Upper lobe of left lung (tissue), 6 donors: ENCODE data around the gene GTPBP2. TPM values are rescaled to one million over a fixed set of nuclear protein-coding genes. Genes with fewer than 3 reads are reported as not detected.

ENCODE experiments used
- ATAC-seq, 2 donors: fragments of 200-7000 bp; cut with Tn5 transposase; one replicate each; pipeline ENCODE4 v1.9.1; 2022; ENCODE audit warnings: mild to moderate bottlenecking in 2 of 2, moderate library complexity in 2 of 2; ENCODE audit not compliant: low FRiP score in 2 of 2
- DNase-seq, 2 donors: peaks; one replicate each; pipeline ENCODE4 v3.0.0-alpha.2; 2019 to 2020
- H3K27ac ChIP-seq, 4 donors: fragments of 200-600 bp; sonication (generic); one replicate each; pipeline ENCODE4 v1.5.1; 2016 to 2019
- H3K27me3 ChIP-seq, 4 donors: fragments of 200-600 bp; sonication (generic); one replicate each; pipeline ENCODE4 v1.5.1; 2017 to 2019
- H3K36me3 ChIP-seq, 4 donors: fragments of 200-600 bp; sonication (generic); one replicate each; pipeline ENCODE4 v1.5.1; 2016 to 2019
- H3K4me1 ChIP-seq, 4 donors: fragments of 200-600 bp; sonication (generic); one replicate each; pipeline ENCODE4 v1.5.1; 2018 to 2019
- H3K4me3 ChIP-seq, 4 donors: fragments of 200-600 bp; sonication (generic); one replicate each; pipeline ENCODE4 v1.5.1; 2017 to 2019; ENCODE audit warnings: mild to moderate bottlenecking in 2 of 4, moderate library complexity in 1 of 4
- H3K9me3 ChIP-seq, 4 donors: fragments of 200-600 bp; sonication (generic); one replicate each; pipeline ENCODE4 v1.5.1; 2018 to 2019
- EP300 ChIP-seq, 4 donors: sonication (generic); formaldehyde crosslinking; IDR thresholded peaks; one replicate each; pipeline ENCODE4 v1.5.1; 2017; ENCODE audit warnings: antibody characterized with exemption in 4 of 4, control low read depth in 2 of 4
- POLR2A ChIP-seq, 4 donors: fragments of 450-650 bp; IDR thresholded peaks; one replicate each; pipeline ENCODE4 v1.5.1; 2016 to 2017; ENCODE audit warnings: antibody characterized with exemption in 4 of 4, mild to moderate bottlenecking in 2 of 4
- POLR2AphosphoS5 ChIP-seq, 2 donors: sonication (generic); formaldehyde crosslinking; IDR thresholded peaks; one replicate each; pipeline ENCODE4 v1.5.1; 2017; ENCODE audit warnings: antibody characterized with exemption in 2 of 2
- WGBS, 2 donors: methylation state at CpG; one replicate each; pipeline ENCODE4 v1.1.5; 2017 to 2018; 5-methylcytosine and 5-hydroxymethylcytosine counted together
- total RNA-seq, 6 donors: library from RNA; depleted of rRNA in 4 of 6; stranded (reverse); fragments of >200 nt in 4 of 6; gene quantifications; one replicate each; pipeline versions ENCODE4 v1.1.0 to v1.2.1, GENCODE V29; 2016 to 2021
- TF ChIP-seq, protein P1 (sequence below), 6 experiments: fragments of 450-650 bp in 4 of 6; fragments of 200-600 bp in 2 of 6; sonication (generic) in 2 of 6; IDR thresholded peaks; one replicate each; pipeline ENCODE4 v1.5.1; 2016 to 2019; ENCODE audit warnings: antibody characterized with exemption in 6 of 6
- donor health status: DM: no; HTN: no; CAD: no; lungs with moderate emphysema.
- donor health status: DM: no; HTN: yes; CAD: no; lungs with severe emphysema.

Gene GTPBP2
- total RNA-seq, 6 donors from 2014 or later, result 41.3 to 128 (median 78.1) TPM

DNA sequence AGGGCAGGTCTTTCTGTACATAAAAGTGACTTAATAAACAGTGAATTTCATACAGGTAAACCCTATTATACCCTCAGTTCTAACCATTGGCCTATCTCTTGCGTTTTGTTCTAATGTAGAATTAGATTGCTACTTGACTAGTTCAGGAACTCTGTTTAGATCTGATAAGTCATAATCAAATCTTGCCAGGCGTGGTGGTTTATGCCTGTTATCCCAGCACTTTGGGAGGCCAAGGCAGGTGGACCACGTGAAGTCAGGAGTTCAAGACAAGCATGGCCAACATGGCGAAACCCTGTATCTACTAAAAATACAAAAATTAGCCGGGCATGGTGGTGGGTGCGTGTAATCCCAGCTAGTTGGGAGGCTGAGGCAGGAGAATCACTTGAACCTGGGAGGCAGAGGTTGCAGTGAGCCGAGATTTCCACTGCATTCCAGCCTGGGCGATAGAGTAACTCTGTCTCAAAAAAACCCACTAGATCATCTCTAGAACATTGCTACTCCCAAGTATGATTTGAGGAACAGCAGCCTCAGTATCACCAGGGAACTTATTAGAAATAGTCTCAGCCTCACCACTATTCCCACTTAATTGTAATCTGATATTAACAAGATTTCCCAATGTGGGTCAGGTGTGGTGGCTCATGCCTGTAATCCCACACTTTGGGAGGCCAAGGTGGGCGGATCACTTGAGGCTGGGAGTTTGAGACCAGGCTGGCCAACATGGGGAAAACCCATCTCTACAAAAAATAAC is 12.2 kb downstream of the GTPBP2 start:
- 87 to 92% methylated on average over 9 of the region's 9 CpGs for WGBS, 2 donors
- no peaks in the 10 kb centered on the region for H3K27me3 ChIP-seq
- no peaks in the 10 kb centered on the region for H3K9me3 ChIP-seq
- ATAC-seq (no peak), DNase-seq (no peak)
- H3K27ac ChIP-seq, result no peak overlapping the region
- no peak overlapping the region for H3K4me3 ChIP-seq
- no peaks in the 10 kb centered on the region for H3K4me1 ChIP-seq
- TF ChIP-seq EP300 (IDR thresholded peaks at IDR 0.05) (no peak), POLR2AphosphoS5 (IDR thresholded peaks at IDR 0.05) (no peak), POLR2A (IDR thresholded peaks at IDR 0.05) (no peak)
- TF ChIP-seq, protein P1, sequence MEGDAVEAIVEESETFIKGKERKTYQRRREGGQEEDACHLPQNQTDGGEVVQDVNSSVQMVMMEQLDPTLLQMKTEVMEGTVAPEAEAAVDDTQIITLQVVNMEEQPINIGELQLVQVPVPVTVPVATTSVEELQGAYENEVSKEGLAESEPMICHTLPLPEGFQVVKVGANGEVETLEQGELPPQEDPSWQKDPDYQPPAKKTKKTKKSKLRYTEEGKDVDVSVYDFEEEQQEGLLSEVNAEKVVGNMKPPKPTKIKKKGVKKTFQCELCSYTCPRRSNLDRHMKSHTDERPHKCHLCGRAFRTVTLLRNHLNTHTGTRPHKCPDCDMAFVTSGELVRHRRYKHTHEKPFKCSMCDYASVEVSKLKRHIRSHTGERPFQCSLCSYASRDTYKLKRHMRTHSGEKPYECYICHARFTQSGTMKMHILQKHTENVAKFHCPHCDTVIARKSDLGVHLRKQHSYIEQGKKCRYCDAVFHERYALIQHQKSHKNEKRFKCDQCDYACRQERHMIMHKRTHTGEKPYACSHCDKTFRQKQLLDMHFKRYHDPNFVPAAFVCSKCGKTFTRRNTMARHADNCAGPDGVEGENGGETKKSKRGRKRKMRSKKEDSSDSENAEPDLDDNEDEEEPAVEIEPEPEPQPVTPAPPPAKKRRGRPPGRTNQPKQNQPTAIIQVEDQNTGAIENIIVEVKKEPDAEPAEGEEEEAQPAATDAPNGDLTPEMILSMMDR (IDR thresholded peaks at IDR 0.05), result no peak
- peaks cover 13 to 52% (median 35%) of the 10 kb centered on the region in 4 donors for H3K36me3 ChIP-seq

DNA sequence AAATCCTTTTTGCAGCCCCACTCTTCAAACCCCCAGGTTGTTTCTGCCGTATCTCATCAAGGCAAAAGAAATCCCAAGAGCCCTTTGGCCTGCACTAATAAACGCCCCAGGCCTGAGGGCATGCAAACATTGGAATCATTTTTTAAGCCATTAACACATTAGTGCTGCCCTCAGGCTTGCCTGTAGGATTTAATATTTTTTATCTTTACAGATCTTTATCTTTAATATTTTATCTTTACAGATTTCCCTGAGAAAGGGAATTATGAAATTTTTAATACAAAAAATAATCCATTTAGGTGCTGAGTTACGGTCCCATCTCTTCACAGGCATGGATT is 14.7 kb downstream of the GTPBP2 start:
- H3K4me1 ChIP-seq, result no peaks in the 10 kb centered on the region
- no peaks in the 10 kb centered on the region for H3K9me3 ChIP-seq
- 86 to 97% methylated on average over 3 of the region's 3 CpGs for WGBS, 2 donors
- H3K36me3 ChIP-seq, result peaks cover 14 to 45% (median 28%) of the 10 kb centered on the region in 4 donors
- no peak for TF ChIP-seq EP300 (IDR thresholded peaks at IDR 0.05)
- no peak for TF ChIP-seq POLR2AphosphoS5 (IDR thresholded peaks at IDR 0.05)
- TF ChIP-seq, protein P1 (IDR thresholded peaks at IDR 0.05), result no peak
- TF ChIP-seq POLR2A (IDR thresholded peaks at IDR 0.05), result no peak
- H3K27me3 ChIP-seq, result no peaks in the 10 kb centered on the region
- H3K4me3 ChIP-seq, result no peak overlapping the region
- ATAC-seq (no peak), DNase-seq (no peak)
- no peak overlapping the region for H3K27ac ChIP-seq

DNA sequence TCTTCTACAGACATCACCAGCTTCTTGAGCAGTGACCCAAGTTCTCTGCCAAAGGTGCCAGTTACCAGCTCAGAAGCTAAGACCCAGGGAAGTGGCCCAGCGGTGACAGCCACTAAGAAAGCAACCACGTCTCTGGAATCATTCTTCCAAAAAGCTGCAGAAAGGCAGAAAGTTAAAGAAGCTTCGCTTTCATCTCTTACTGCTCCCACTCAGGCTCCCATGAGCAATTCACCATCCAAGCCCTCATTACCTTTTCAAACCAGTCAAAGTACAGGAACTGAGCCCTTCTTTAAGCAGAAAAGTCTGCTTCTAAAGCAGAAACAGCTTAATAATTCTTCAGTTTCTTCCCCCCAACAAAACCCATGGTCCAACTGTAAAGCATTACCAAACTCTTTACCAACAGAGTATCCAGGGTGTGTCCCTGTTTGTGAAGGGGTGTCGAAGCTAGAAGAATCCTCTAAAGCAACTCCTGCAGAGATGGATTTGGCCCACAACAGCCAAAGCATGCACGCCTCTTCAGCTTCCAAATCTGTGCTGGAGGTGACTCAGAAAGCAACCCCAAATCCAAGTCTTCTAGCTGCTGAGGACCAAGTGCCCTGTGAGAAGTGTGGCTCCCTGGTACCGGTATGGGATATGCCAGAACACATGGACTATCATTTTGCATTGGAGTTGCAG is 15.2 kb downstream of the GTPBP2 start:
- Histone ChIP-seq H3K9me3 (no peaks in the 10 kb centered on the region), H3K4me3 (no peak overlapping the region), H3K4me1 (no peaks in the 10 kb centered on the region), H3K27ac (no peak overlapping the region), H3K36me3 (peaks cover 14 to 45% (median 30%) of the 10 kb centered on the region in 4 donors), H3K27me3 (no peaks in the 10 kb centered on the region)
- no peak for TF ChIP-seq EP300 (IDR thresholded peaks at IDR 0.05)
- TF ChIP-seq, protein P1 (IDR thresholded peaks at IDR 0.05), result no peak
- TF ChIP-seq POLR2A (IDR thresholded peaks at IDR 0.05), result no peak
- no peak for TF ChIP-seq POLR2AphosphoS5 (IDR thresholded peaks at IDR 0.05)
- 91 to 98% methylated on average over 6 of the region's 6 CpGs for WGBS, 2 donors
- ATAC-seq, result no peak
- DNase-seq, result no peak

DNA sequence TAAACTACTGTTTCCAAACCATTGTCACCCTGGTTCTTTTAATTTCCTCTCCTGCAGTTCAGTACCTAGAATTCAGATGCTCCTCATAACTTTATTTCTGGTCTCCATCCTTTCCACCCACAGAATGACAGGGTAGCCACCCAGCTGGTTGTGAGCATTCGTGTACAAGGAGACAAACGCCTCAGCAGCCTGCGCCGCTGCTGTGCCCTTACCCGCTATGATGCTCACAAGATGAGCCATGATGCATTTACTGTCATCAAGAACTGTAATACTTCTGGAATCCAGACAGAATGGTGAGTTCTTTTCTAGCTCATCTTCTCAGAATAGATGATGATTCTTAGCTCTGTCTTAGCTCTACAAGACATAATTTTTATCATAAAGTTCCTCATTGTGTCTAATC is 18.6 kb downstream of the GTPBP2 start:
- Histone ChIP-seq H3K36me3 (peaks cover 14 to 59% (median 35%) of the 10 kb centered on the region in 4 donors), H3K27me3 (no peaks in the 10 kb centered on the region), H3K27ac (no peak overlapping the region), H3K9me3 (no peaks in the 10 kb centered on the region), H3K4me3 (no peak overlapping the region), H3K4me1 (peaks cover 0 to 8% (median 2%) of the 10 kb centered on the region in 4 donors)
- WGBS, 2 donors, result 94 to 97% methylated on average over 5 of the region's 5 CpGs
- no peak for DNase-seq
- no peak for ATAC-seq
- TF ChIP-seq POLR2A (IDR thresholded peaks at IDR 0.05), result no peak
- TF ChIP-seq POLR2AphosphoS5 (IDR thresholded peaks at IDR 0.05), result no peak
- no peak for TF ChIP-seq EP300 (IDR thresholded peaks at IDR 0.05)
- TF ChIP-seq, protein P1 (IDR thresholded peaks at IDR 0.05), result no peak
